GM10266 (cell line): Measurements from ENCODE around the gene BCAM.

Experiments
- DNase-seq: peaks from one replicate; pipeline ENCODE4 v3.0.0; 2012; ENCODE audit errors: extremely low spot score
- TF ChIP-seq, protein P1 (sequence below): IDR thresholded peaks from 2 replicates; pipeline ENCODE4 v1.5.1; 2012; ENCODE audit warnings: mild to moderate bottlenecking, low read depth; ENCODE audit not compliant: control insufficient read depth, insufficient read depth; ENCODE audit errors: missing control alignments

The BCAM gene

GRCh38 chr19:44813070-44813840 lies 4.4 kb downstream of the BCAM start:
- TF ChIP-seq, protein P1, sequence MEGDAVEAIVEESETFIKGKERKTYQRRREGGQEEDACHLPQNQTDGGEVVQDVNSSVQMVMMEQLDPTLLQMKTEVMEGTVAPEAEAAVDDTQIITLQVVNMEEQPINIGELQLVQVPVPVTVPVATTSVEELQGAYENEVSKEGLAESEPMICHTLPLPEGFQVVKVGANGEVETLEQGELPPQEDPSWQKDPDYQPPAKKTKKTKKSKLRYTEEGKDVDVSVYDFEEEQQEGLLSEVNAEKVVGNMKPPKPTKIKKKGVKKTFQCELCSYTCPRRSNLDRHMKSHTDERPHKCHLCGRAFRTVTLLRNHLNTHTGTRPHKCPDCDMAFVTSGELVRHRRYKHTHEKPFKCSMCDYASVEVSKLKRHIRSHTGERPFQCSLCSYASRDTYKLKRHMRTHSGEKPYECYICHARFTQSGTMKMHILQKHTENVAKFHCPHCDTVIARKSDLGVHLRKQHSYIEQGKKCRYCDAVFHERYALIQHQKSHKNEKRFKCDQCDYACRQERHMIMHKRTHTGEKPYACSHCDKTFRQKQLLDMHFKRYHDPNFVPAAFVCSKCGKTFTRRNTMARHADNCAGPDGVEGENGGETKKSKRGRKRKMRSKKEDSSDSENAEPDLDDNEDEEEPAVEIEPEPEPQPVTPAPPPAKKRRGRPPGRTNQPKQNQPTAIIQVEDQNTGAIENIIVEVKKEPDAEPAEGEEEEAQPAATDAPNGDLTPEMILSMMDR, result no peak
- no peak for DNase-seq

GRCh38 chr19:44813841-44814470 lies 5.1 kb downstream of the BCAM start:
- TF ChIP-seq, protein P1, result no peak
- DNase-seq, result no peak

GRCh38 chr19:44814517-44814916 lies 5.6 kb downstream of the BCAM start:
- TF ChIP-seq, protein P1, result no peak

GRCh38 chr19:44816301-44816700 lies 7.4 kb downstream of the BCAM start:
- DNase-seq, result no peak

More at GRCh38 chr19:44814517-44814916, 5.6 kb downstream of the BCAM start:
- no peak for DNase-seq

GRCh38 chr19:44817725-44818465 lies 9.0 kb downstream of the BCAM start:
- no peak for DNase-seq
- TF ChIP-seq, protein P1, result no peak

More at GRCh38 chr19:44816301-44816700, 7.4 kb downstream of the BCAM start:
- TF ChIP-seq, protein P1, result no peak

GRCh38 chr19:44818466-44819031 lies 9.6 kb downstream of the BCAM start:
- TF ChIP-seq, protein P1, result no peak
- DNase-seq, result no peak
